ENCODE results near the gene IL36B.
A peak's percentile ranks its signal among the peaks of the same experiment; 100 is the strongest.
"Not testable (repeated sequence)": the region's sequence is repeated elsewhere in the genome, so short reads cannot be mapped to it uniquely, and the experiment has no call there.

IL36B gene

DNA sequence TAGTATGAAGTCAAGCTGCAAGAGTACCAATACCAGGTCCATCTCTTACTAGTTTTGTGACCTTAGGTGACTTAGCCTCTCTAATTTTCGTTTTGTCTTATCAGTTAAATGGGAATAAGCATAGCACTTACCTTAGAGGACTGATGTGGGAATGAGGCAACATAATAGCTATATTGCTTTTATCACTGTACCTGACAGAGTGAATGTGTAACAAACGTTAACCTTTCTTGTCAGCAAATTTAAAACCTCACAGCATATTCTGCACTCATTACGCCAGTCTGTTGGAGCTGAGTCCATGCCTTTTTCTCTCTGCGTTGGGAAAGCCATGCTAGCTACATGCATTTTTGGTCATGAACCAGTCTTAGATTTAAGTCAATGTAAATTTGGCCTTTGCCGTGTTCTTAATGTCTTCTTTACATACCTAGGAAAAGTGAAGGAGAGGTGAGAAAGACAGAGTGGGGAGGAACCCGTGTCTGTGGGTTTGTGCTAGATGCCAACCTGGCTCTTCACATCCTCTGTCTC is at the start of gene IL36B:
Gene IL36B (minus strand): TSS at position 472 of the 522 bp plus-strand sequence.
- DNase-seq: no peak

DNA sequence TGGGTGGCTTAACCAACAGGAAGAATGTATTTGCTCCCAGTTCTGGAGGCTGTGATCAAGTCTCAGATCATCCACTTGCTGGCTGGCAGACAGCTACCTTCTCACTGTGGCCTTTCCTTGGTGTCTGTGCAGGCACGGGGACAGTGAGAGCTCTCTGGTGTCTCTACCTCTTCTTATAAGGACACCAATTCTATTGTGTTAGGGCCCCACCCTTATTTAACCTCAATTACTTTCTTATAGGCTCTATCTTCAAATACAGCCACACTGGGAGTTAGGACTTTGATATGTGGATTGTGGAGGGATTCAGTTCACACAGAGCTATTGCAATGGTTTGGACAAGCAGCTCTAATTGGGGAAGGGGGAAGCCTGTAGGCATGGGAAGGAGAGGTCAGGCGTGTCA is 49.5 kb upstream of the IL36B start:
- DNase-seq: no peak

DNA sequence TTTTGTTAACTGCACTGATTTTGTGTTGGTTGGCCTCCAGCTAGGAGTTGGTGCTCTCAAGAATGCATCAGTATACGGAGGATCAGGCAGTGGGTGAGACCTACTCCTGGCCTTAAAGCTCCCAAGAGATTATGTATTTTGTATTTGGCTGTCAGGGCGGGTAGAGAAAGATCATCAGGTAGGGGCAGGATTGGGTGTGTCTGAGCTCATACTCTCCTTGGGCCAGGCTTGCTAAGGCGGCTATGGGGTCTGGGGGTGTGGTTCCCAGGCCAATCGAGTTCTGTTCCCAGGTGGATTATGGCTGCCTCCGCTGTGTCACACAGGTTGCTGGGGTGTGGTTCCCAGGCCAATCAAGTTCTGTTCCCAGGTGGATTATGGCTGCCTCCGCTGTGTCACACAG is 45.9 kb upstream of the IL36B start:
- no peak for DNase-seq

DNA sequence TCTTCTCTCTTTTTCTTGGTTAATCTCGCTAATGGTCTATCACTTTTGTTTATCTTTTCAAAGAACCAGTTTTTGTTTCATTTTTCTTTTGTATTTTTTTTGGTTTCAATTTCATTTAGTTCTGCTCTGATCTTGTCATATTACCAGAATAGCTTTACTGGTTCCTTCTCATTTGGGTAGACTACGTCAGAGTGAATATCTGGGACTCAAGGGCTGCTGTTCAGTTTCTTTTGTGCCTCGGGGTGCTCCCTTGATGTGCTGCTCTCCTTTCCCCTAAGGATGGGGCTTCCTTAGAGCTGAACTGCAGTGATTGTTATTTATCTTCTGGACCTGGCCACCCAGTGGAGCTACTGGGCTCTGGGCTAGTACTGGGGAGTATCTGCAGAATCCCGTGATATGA is 45.4 kb upstream of the IL36B start:
- no peak for DNase-seq

DNA sequence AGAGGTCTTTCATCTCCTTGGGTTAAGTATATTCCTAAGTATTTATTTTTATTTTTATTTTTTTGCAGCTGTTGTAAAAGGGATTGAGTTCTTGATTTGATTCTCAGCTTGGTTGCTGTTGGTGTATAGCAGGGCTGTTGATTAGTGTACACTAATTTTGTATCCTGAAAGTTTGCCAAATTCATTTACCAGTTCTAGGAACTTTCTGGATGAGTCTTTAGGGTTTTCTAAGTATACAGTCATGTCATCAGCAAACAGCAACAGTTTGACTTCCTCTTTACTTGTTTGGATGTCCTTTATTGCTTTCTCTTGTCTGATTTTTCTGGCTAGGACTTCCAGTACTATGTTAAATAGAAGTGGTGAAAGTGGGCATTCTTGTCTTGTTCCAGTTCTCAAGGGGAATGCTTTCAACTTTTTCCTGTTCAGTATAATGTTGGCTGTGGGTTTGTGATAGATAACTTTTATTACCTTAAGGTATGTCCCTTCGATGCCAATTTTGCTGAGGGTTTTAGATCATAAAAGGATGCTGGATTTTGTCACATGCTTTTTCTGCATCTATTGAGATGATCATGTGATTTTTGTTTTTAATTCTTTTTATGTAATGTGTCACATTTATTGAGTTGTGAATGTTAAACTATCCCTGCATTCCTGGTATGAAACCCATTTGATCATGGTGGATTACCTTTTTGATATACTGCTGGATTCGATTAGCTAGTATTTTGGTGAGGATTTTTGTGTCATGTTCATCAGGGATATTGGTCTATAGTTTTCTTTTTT is 44.4 kb upstream of the IL36B start:
- DNase-seq: not testable (repeated sequence)

DNA sequence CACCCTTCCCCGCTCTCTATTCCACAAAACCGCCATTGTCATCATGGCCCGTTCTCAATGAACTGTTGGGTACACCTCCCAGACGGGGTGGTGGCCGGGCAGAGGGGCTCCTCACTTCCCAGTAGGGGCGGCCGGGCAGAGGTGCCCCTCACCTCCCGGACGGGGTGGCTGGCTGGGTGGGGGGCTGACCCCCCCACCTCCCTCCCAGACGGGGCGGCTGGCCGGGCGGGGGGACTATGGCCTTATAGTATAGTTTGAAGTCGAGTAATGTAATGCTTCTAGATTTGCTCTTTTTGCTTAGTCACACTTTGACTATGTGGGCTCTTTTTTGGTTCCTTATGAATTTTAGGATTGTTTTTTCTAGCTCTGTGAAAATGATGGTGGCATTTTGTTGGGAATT is 43.6 kb upstream of the IL36B start:
- not testable (repeated sequence) for DNase-seq

DNA sequence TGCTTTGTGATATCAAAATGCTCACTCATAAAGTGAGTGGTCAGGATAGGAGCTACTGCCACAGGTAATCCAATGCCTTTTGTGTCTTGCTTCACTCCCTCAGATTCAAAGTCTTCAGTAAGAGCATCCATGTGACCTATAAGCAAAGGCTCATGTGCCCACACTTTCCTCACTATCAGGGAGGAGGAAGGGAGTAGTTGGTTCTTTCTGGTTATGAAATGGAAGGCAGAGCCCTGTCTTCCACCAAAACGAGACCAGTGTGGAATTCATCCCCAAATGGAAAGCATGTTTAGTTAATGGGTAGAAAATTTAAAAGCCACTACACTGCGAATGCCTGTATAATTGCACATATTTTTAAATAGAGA is 40.9 kb upstream of the IL36B start:
- no peak for DNase-seq

DNA sequence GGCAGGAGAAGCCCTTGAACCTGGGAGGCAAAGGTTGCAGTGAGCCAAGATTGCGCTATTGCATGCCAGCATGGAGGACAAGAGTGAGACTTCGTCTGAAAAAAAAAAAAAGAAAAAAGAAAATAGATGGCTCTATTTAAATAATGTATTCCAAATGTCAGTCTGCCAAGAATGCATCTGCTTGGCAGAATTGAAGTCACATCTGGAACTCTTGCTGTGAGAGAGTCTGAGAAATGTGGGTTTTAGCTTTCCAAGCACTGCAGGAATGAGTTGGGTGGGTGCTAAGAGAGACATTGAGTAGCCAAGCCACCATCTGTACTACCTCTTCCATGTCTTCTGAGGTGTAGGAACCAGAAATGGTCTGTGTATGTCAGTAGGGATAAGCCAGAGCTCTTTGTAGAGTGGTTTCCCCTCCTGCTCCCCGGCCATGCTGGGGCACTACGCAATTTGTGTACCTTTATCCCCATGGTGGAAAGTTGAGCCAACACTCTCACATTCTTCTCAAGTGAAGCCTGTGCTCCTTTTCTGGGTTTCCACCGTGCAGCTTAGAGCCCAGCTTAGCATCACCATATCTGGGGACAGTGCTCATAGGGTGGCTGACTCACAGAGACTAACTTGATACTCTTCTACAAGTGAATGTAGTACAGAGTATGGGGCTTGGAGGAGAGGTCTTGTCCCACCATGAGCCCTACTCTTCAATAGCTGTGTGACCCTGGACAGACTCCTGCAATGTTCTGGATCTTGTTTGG is 40.4 kb upstream of the IL36B start:
- DNase-seq: no peak

DNA sequence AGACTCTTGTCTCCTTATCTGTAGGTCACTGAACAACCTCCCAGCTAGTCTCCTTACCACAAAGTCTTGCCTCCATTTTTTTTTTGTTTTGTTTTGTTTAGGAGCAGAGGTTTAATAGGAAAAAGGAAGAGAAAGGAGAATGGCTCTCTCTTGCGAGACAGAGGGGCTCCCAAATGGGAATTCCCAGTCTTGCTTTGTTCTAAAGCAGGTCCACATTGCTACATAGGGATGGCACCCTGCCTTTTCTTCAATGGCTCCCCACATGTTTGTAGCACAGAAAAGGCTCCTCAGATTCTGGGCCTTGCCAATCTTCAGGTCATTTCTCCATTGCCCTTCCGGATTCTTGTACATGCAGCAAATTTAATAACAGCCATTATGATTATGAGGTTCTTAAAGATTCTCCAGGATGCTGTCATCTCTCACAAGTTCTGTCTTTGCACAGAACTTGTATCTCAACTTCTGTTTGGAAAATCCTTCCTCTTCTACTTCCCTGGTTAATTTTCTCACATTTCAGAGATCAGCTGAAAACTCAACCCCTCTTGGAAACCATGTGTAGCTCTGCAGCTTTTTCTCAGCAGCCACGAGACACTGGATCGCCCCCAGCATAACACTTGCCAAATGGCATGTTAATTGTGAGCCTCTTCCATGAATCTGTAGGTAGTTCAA is 38.7 kb upstream of the IL36B start:
- no peak for DNase-seq

DNA sequence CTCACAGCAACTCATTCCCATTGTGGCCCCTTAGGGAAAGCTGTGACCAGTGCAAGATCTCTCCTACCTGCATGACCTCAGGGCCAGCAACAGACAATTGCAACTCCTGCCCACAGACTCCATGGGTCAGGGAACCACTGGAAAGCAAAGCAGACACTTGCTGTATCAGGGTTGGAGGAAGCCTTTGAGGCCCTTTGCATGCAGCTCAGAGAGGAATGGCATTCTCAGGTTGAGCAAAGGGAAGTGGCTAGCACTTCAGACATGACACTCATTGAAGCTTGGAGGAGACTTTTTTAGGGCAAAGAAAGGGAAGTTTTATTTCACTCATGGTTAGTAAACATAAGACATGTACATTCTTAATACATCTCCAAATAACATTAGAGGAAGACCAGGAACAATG is 37.2 kb upstream of the IL36B start:
- DNase-seq: no peak

DNA sequence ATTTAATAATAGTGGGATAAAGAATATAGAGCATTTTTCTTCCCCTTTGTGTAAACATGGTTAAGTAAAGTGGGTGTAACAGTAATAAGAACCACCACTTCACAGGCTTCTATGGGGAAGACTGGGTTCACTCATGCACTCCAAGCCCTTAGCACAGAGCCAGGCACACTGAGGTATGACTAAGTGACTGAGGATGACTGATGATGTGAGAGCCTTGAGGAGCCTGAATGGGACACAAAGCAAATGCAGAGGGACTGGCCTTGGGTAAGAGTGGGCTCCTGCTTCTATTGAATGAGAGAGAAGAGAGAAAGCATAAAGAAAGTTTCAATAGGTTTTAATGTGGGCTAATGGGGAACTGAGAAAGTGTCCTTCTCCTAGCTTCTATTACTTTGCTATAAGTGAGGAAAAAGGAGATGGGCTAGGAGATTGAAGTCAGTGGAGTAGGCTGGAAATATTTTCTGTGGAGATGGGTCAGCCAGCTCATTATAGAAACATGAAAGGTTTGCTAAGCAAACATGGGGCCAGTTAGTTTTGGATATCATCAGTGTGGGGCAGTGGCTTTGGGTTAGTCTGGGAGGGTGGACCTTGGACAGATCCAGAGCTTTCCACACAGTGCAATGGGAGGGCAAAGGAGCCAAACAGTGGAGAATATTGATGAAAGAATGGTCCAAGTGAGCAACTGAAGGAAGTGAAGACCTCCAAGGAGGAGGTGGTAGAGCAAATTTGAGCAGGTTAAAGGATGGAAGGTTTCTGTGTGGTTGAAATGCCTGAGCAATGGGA is 35.7 kb upstream of the IL36B start:
- no peak for DNase-seq

DNA sequence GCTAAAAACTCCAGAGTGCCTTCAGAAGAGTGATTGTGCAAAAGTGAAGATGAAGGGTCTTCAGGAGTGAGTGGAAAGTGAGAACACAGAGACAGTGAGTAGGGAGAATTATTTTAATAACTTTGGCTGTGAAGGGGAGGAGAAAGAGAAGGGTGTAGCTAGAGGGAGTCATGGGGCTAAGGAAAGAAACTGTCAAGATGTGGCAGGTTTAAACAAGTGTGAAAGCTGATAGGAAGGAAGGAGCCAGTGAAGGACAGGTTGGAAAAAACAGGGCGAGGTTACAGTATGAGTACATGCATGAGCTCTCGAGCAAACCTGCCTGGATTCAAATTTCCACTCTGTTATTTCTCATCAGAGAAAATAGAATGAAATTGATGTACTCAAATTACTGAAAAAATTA is 32.9 kb upstream of the IL36B start:
- no peak for DNase-seq

DNA sequence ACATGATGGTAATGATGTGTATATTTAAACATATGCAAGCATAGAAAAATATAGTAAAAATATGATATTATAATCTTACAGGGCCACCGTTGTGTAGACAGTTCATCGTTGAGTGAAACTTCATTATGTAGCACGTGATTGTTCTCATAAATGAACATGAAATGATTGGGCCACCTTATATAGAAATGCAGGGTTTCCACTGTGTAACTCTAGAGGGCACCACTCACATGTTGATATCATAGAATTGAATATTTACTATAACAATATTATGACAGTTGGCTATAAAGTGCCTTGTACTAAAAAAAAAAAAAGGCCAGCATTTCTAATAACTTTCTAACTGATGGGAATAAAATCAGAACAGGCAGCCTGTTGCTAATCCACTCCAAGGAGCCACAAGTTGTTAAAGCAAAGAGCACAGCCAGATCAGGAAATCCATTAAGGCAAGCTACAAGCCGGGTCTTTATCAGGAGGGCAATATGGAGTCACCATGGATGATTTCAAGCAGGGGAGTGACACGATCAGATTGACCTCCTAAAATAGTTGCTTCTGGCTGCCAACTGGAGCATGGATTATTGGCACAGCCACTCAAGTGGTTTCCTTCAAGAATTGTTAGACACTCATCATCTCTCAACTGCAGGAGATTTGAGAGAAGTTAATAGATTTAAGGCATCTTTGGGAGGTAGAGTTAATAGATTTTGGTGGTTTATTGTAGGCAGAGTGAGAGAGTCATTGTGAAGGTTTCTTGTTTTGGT is 31.8 kb upstream of the IL36B start:
- peak; percentile 8 for DNase-seq

DNA sequence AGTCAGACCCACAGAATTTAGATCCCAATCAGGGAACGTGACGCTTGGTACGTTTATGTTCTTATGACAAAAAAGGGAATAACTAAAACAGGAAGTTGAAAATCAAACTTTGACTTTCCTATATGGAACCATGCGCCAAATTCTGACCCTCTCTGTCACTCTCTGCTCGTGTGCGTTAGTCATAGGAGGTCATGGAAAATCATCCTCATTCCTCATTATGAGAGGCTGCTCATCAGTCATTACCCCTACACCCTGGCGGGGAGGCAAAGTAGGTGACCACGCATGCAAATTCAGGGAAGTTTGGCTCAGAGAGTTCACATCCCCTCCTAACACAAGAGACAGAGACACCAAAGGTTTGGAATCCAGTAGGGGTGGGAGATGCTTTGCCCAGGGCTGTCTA is 30.6 kb upstream of the IL36B start:
- DNase-seq: no peak

DNA sequence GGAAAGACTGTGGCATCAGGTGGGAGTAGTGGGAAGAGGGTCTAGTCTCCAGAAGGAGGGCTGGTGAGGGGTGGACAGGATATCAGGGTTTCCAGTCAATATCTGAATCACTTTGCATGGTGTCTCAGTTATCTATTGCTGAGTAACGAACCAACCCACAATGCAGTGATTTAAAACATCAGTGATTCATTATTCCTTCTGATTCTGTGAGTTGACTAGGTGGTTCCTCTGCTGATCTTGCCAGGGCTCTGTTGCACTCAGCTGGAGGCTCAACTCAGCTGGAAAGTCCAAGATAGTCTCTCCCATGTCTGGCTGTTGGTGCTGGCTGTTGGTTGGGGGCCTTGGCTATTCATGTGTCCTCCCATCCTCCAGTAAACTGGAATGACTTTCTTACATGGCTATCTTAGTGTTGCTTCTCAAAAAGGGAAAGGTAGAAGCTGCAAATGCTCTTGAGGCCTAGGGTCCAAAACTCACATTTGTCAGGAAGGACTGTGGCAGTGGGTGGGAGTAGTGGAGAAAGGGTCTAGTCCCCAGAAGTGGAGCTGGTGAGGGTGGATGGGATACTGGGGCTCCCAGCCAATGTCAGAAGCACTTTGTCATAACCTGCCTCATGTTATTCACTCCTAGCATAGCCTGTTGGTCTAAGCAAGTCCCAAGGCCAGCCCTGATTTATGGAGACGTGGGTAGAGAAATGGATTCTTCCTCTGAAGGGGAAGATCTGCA is 29.0 kb upstream of the IL36B start:
- no peak for DNase-seq

DNA sequence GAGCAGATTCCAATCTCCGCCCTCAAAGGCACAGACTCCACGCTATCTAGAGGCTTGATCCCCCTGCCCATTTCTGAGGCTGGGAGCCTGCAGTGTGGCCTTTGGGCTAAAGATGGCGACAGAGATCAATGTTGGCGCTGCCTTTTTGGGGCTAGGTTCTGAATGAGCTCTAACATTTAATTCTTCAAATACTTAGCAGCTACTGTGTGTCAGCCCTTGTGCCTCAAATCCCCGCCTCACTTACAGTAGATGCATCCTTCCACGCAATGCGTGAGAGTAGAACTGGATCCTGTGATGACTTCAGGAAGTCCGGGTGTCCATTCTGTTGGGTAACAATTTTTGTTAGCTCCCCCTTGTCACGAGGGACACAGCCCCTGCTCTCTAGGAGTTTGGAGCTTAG is 27.5 kb upstream of the IL36B start:
- peak; percentile 22 for DNase-seq

DNA sequence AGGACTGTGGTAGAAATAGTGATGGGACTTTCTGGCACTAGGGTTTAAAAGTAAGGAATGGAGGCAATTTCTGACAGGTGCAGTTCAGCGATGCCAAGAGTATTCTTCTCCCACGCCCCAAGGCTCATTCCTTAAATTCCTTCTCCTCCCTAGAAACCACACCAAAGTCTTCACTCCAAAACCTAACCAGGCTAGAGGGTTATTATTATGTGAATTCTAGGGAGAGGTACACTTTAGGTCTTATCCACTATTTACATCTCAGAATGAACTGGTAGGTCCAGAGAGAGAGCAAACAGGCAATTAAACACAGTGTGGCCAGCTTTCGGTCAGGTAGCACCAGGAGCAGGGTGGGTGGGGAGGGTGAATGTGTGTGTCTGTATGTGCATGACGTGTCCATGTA is 26.5 kb upstream of the IL36B start:
- no peak for DNase-seq

DNA sequence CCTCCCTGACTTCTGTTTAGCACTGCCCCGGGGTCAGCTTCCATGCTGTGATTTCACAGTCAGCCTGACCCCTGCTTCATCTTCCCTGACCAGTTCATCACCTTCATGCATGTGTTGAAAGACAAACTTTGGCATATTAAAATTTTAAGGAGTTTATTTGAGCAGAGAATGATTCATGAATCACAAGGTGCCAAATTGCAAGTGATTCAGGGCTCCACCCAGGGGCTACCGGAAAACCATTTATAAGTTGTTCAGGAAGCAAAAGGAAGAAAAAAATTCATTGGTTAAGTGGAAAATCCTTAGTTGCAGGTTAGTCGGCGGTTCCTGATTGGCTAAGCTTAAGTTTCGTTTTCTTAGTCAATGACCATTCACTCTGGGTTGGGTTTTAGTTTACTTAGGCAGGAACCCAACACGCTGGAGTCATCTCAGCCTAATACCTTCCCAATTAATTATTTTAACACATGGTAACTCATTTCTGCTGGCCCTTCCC is 25.7 kb upstream of the IL36B start:
- DNase-seq: peak; percentile 4

DNA sequence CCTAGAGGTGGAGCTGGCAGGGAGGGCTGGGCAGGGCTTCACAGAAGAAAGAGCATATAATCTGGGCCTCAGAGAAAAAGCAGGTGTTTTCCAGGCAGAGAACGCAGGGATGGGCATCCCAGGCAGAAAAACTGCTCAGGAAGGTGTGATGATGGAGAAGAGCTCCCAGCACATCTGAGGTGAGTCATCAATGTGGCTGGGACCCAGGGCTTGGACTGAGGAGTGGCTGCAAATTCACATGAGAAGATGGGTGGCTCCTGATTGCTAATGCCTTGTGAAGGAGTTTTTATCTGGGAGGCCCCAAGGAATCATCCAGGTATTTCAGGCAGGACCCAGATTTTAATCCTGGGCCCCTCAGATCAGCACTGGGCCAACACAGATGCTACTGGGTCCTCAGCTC is 25.3 kb upstream of the IL36B start:
- DNase-seq: no peak

DNA sequence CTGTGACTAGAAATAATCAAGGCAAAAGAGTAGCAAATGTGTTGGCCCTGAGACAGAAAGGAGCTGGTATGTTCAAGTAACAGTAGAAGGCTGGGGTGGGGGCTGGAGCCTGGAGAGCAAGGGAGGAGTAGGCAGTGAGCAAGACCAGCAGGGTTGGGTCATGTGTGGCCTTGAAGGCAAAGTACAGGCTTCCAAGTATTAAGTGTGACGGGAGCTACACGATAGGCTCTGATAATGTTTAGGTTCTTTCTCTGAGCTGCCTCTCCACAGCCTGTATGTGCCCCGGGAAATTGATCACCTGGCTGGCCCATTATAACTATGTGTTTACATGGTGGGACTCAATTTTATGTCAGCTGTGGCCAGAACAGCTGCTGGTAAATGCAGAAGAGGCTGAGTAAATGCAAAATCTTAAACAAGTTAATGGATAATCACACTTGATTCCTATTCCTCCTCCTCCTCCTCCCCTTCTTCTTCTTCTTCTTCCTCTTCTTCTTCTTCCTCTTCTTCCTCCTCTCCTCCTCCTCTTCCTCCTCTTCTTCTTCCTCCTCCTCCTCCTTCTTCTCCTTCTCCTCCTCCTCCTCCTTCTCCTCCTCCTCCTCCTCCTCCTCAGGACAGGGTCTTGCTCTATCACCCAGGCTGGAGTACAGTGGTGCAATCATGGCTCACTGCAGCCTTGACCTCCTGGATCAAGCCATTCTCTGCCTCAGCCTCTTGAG is 24.4 kb upstream of the IL36B start:
- DNase-seq: no peak

DNA sequence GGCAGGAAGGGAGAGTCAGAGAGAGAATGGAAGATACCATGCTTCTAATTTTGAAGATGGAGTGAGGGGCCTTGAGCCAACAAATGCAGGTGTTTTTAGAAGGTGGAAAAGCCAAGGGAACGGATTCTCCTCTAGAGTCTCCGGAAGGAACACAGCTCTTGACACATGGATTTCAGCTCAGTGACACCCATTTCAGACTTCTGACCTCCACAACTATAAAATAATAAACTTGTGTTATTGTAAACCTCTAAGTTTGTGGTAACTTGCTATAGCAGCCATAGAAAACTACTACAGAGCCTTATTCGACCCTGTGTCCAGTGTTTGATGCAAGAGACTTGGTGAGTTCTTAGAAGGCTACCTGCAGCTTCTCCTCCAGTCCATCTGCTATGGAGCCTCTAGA is 22.9 kb upstream of the IL36B start:
- DNase-seq: no peak

Data from fibroblast of skin of right quadriceps (primary cell).